GM18858 (cell line): Measurements from ENCODE around the gene ACKR3.

Source experiments
- ATAC-seq: cut with Tn5 transposase; IDR thresholded peaks from one replicate; pipeline ENCODE4 v1.9.1; 2021; ENCODE audit not compliant: unreplicated experiment

The ACKR3 gene

GRCh38 chr2:236568068-236568921 lies 1.3 kb upstream of the ACKR3 start:
- peak; percentile 39 for ATAC-seq

GRCh38 chr2:236568922-236569572 lies 578 bp upstream of the ACKR3 start:
- no peak for ATAC-seq

GRCh38 chr2:236570081-236570868 lies 650 bp downstream of the ACKR3 start:
- no peak for ATAC-seq

GRCh38 chr2:236571145-236571544 lies 1.5 kb downstream of the ACKR3 start:
- no peak for ATAC-seq

- ATAC-seq, result no peak
Observed at GRCh38 chr2:236572482-236572881, 2.9 kb downstream of the ACKR3 start.

- no peak for ATAC-seq
Observed at GRCh38 chr2:236573066-236573929, 3.7 kb downstream of the ACKR3 start.

- no peak for ATAC-seq
Observed at GRCh38 chr2:236574000-236574399, 4.4 kb downstream of the ACKR3 start.

GRCh38 chr2:236574424-236575145 lies 5.0 kb downstream of the ACKR3 start:
- ATAC-seq, result no peak

- ATAC-seq, result no peak
Observed at GRCh38 chr2:236575510-236575909, 5.9 kb downstream of the ACKR3 start.

- no peak for ATAC-seq
Observed at GRCh38 chr2:236576087-236576486, 6.5 kb downstream of the ACKR3 start.

GRCh38 chr2:236576953-236577352 lies 7.3 kb downstream of the ACKR3 start:
- ATAC-seq, result no peak

GRCh38 chr2:236577481-236578410 lies 8.1 kb downstream of the ACKR3 start:
- no peak for ATAC-seq

GRCh38 chr2:236578411-236578846 lies 8.8 kb downstream of the ACKR3 start:
- ATAC-seq, result no peak

GRCh38 chr2:236579048-236579745 lies 9.6 kb downstream of the ACKR3 start:
- ATAC-seq, result no peak

GRCh38 chr2:236579746-236580315 lies 10.2 kb downstream of the ACKR3 start:
- ATAC-seq, result no peak

GRCh38 chr2:236580746-236581355 lies 11.2 kb downstream of the ACKR3 start:
- ATAC-seq, result no peak

- ATAC-seq, result no peak
Observed at GRCh38 chr2:236581546-236581945, 11.9 kb downstream of the ACKR3 start.
